ENCODE results near the gene YOD1.

The YOD1 gene

GRCh38 chr1:207073906-207074820 is 23.2 kb upstream of the YOD1 start:
- DNase-seq (ENCODE audit: low read depth in 1 of 2, low spot score in 1 of 2) = no peak

- DNase-seq (ENCODE audit: low read depth in 1 of 2, low spot score in 1 of 2) = no peak
Observed at GRCh38 chr1:207072233-207072632, 21.2 kb upstream of the YOD1 start.

- DNase-seq (ENCODE audit: low read depth in 1 of 2, low spot score in 1 of 2) = no peak
Observed at GRCh38 chr1:207071426-207071825, 20.4 kb upstream of the YOD1 start.

GRCh38 chr1:207070811-207071210 is 19.8 kb upstream of the YOD1 start:
- DNase-seq (ENCODE audit: low read depth in 1 of 2, low spot score in 1 of 2) = no peak

- no peak for DNase-seq (ENCODE audit: low read depth in 1 of 2, low spot score in 1 of 2)
Observed at GRCh38 chr1:207069858-207070506, 19.0 kb upstream of the YOD1 start.

- no peak for DNase-seq (ENCODE audit: low read depth in 1 of 2, low spot score in 1 of 2)
Observed at GRCh38 chr1:207069061-207069460, 18.1 kb upstream of the YOD1 start.

GRCh38 chr1:207067665-207068064 is 16.7 kb upstream of the YOD1 start:
- no peak for DNase-seq (ENCODE audit: low read depth in 1 of 2, low spot score in 1 of 2)

- no peak for DNase-seq (ENCODE audit: low read depth in 1 of 2, low spot score in 1 of 2)
Observed at GRCh38 chr1:207067185-207067584, 16.2 kb upstream of the YOD1 start.

- DNase-seq (ENCODE audit: low read depth in 1 of 2, low spot score in 1 of 2) = no peak
Observed at GRCh38 chr1:207064561-207064960, 13.6 kb upstream of the YOD1 start.

GRCh38 chr1:207063014-207063413 is 12.0 kb upstream of the YOD1 start:
- no peak for DNase-seq (ENCODE audit: low read depth in 1 of 2, low spot score in 1 of 2)

GRCh38 chr1:207062058-207062457 is 11.1 kb upstream of the YOD1 start:
- DNase-seq (ENCODE audit: low read depth in 1 of 2, low spot score in 1 of 2) = no peak

GRCh38 chr1:207060596-207060995 is 9.6 kb upstream of the YOD1 start:
- DNase-seq (ENCODE audit: low read depth in 1 of 2, low spot score in 1 of 2) = no peak

- no peak for DNase-seq (ENCODE audit: low read depth in 1 of 2, low spot score in 1 of 2)
Observed at GRCh38 chr1:207059881-207060280, 8.9 kb upstream of the YOD1 start.

GRCh38 chr1:207058878-207059867 is 8.2 kb upstream of the YOD1 start:
- DNase-seq (ENCODE audit: low read depth in 1 of 2, low spot score in 1 of 2) = no peak

GRCh38 chr1:207058252-207058651 is 7.2 kb upstream of the YOD1 start:
- no peak for DNase-seq (ENCODE audit: low read depth in 1 of 2, low spot score in 1 of 2)

GRCh38 chr1:207056673-207057072 is 5.7 kb upstream of the YOD1 start:
- DNase-seq (ENCODE audit: low read depth in 1 of 2, low spot score in 1 of 2) = no peak

GRCh38 chr1:207055386-207056001 is 4.5 kb upstream of the YOD1 start:
- DNase-seq (ENCODE audit: low read depth in 1 of 2, low spot score in 1 of 2) = no peak

- DNase-seq (ENCODE audit: low read depth in 1 of 2, low spot score in 1 of 2) = no peak
Observed at GRCh38 chr1:207054491-207054890, 3.5 kb upstream of the YOD1 start.

- peak; percentile 88 to 91 for DNase-seq (ENCODE audit: low read depth in 1 of 2, low spot score in 1 of 2)
Observed at GRCh38 chr1:207052911-207053769, 2.1 kb upstream of the YOD1 start, which contains the start of gene PFKFB2. TSS of gene PFKFB2 (plus strand) at chr1:207053275. CDS start at chr1:207054718, 1,443 bp downstream.
